HepG2 (cell line): ENCODE results near the gene LRRC73. TPM values are rescaled to one million over a fixed set of nuclear protein-coding genes. Genes with fewer than 3 reads are reported as not detected.

ENCODE experiments used
- ATF7-NPFF ChIP-seq: sonication (generic); formaldehyde crosslinking; IDR thresholded peaks from 2 replicates; pipeline ENCODE4 v1.8.1; 2023; ENCODE audit warnings: mild to moderate bottlenecking, low read depth, missing genetic modification reagents, moderate library complexity
- FOXK1 ChIP-seq: sonication (generic); formaldehyde crosslinking; IDR thresholded peaks from 2 replicates; pipeline ENCODE4 v1.4.0; 2020; ENCODE audit warnings: low read depth, missing genetic modification reagents, borderline replicate concordance
- ISX ChIP-seq: sonication (generic); formaldehyde crosslinking; conservative IDR thresholded peaks from 2 replicates; pipeline ENCODE4 v1.5.0; 2020; ENCODE audit warnings: missing genetic modification reagents
- MATR3 ChIP-seq: sonication (generic); formaldehyde crosslinking; IDR thresholded peaks from 2 replicates; pipeline ENCODE4 v1.4.0; 2020; ENCODE audit warnings: missing genetic modification reagents
- MIXL1 ChIP-seq: IDR thresholded peaks from 2 replicates; pipeline ENCODE4 v1.6.1; 2016
- MTF1 ChIP-seq: sonication (generic); formaldehyde crosslinking; IDR thresholded peaks from 2 replicates; pipeline ENCODE4 v1.5.0; 2020; ENCODE audit warnings: missing genetic modification reagents
- MYC ChIP-seq: sonication (generic); formaldehyde crosslinking; IDR thresholded peaks from 2 replicates; pipeline ENCODE4 v1.9.0; 2021; ENCODE audit warnings: missing genetic modification reagents, borderline replicate concordance
- NCOA2 ChIP-seq: sonication (generic); formaldehyde crosslinking; IDR thresholded peaks from 2 replicates; pipeline ENCODE4 v1.8.0; 2022; ENCODE audit warnings: inconsistent platforms
- NKX3-1 ChIP-seq: sonication (generic); formaldehyde crosslinking; IDR thresholded peaks from 2 replicates; pipeline ENCODE4 v1.5.0; 2020; ENCODE audit warnings: missing genetic modification reagents
- PPARG ChIP-seq: conservative IDR thresholded peaks from 2 replicates; pipeline ENCODE4 v1.6.1; 2016; ENCODE audit warnings: missing biosample characterization, missing genetic modification reagents
- TP53 ChIP-seq: sonication (generic); formaldehyde crosslinking; conservative IDR thresholded peaks from 2 replicates; pipeline ENCODE4 v1.4.0; 2020; ENCODE audit warnings: missing genetic modification reagents
- YY1 ChIP-seq: IDR thresholded peaks from 2 replicates; pipeline ENCODE4 v1.6.1; 2011; ENCODE audit warnings: low read length, low read depth, moderate library complexity, mild to moderate bottlenecking; ENCODE audit not compliant: insufficient read depth, insufficient replicate concordance
- ZBTB20 ChIP-seq: sonication (generic); formaldehyde crosslinking; IDR thresholded peaks from 2 replicates; pipeline ENCODE4 v1.8.1; 2023; ENCODE audit warnings: missing genetic modification reagents, low read depth, mild to moderate bottlenecking, borderline replicate concordance
- ZFP1 ChIP-seq: IDR thresholded peaks from 2 replicates; pipeline ENCODE4 v1.6.1; 2016
- ZNF138 ChIP-seq: sonication (generic); formaldehyde crosslinking; IDR thresholded peaks from 2 replicates; pipeline ENCODE4 v1.5.0; 2020; ENCODE audit warnings: mild to moderate bottlenecking, low read depth, missing genetic modification reagents
- ZNF510 ChIP-seq: sonication (generic); formaldehyde crosslinking; IDR thresholded peaks from 2 replicates; pipeline ENCODE4 v1.4.0; 2020; ENCODE audit warnings: low read depth, mild to moderate bottlenecking, missing genetic modification reagents
- ZNF577 ChIP-seq: sonication (generic); formaldehyde crosslinking; IDR thresholded peaks from 2 replicates; pipeline ENCODE4 v1.4.0; 2020; ENCODE audit warnings: mild to moderate bottlenecking, low read depth, missing genetic modification reagents, borderline replicate concordance
- ZNF615 ChIP-seq: sonication (generic); formaldehyde crosslinking; IDR thresholded peaks from 2 replicates; pipeline ENCODE4 v1.5.0; 2020; ENCODE audit warnings: mild to moderate bottlenecking, missing genetic modification reagents, borderline replicate concordance
- ZNF782 ChIP-seq: sonication (generic); formaldehyde crosslinking; IDR thresholded peaks from 2 replicates; pipeline ENCODE4 v1.4.0; 2020; ENCODE audit warnings: missing genetic modification reagents, mild to moderate bottlenecking, borderline replicate concordance
- ZNF788 ChIP-seq: sonication (generic); formaldehyde crosslinking; IDR thresholded peaks from 2 replicates; pipeline ENCODE4 v1.5.0; 2020; ENCODE audit warnings: mild to moderate bottlenecking, missing genetic modification reagents, borderline replicate concordance
- ZSCAN9 ChIP-seq: IDR thresholded peaks from 2 replicates; pipeline ENCODE4 v1.6.1; 2016; ENCODE audit warnings: borderline replicate concordance
- polyA plus RNA-seq, 8 experiments: library from polyadenylated mRNA; depleted of rRNA in 3 of 8; stranded (reverse) in 7 of 8; unstranded in 1 of 8; fragments of >200 nt; fragmentation: Illumina TruSeq in 4 of 8; extraction: Trizol in 4 of 8; gene quantifications; 2 replicates each; pipeline versions ENCODE4 v1.2.1 to v1.2.3, GENCODE V29; 2011 to 2016; ENCODE audit warnings: low read depth in 4 of 8, missing spikeins in 1 of 8, mixed read lengths in 1 of 8; ENCODE audit not compliant: insufficient read depth in 1 of 8
- total RNA-seq, 5 experiments: library from RNA; depleted of rRNA; stranded (reverse); fragments of >200 nt; fragmentation: Illumina TruSeq; extraction: Trizol; gene quantifications; 2 replicates each; pipeline ENCODE4 v1.2.3, GENCODE V29; 2016; ENCODE audit warnings: low read depth in 1 of 5
- TF ChIP-seq, protein P1 (sequence below): sonication (generic); formaldehyde crosslinking; IDR thresholded peaks from 2 replicates; pipeline ENCODE4 v1.4.0; 2020; ENCODE audit warnings: missing genetic modification reagents
- TF ChIP-seq, protein P2 (sequence below): sonication (generic); formaldehyde crosslinking; IDR thresholded peaks from 2 replicates; pipeline ENCODE4 v1.4.0; 2020; ENCODE audit warnings: missing genetic modification reagents
- TF ChIP-seq, protein P3 (sequence below): sonication (generic); formaldehyde crosslinking; IDR thresholded peaks from 2 replicates; pipeline ENCODE4 v1.4.0; 2020; ENCODE audit warnings: missing genetic modification reagents
- TF ChIP-seq, protein P4 (sequence below): IDR thresholded peaks from 2 replicates; pipeline ENCODE4 v1.6.1; 2016; ENCODE audit warnings: missing biosample characterization, missing genetic modification reagents, low read depth

The LRRC73 gene
- total and polyA plus RNA-seq, 2 of the 13 experiments (the other 11 are each of a cell fraction or from before 2014, with no cell fraction given), result 0.11 to 0.12 TPM

DNA sequence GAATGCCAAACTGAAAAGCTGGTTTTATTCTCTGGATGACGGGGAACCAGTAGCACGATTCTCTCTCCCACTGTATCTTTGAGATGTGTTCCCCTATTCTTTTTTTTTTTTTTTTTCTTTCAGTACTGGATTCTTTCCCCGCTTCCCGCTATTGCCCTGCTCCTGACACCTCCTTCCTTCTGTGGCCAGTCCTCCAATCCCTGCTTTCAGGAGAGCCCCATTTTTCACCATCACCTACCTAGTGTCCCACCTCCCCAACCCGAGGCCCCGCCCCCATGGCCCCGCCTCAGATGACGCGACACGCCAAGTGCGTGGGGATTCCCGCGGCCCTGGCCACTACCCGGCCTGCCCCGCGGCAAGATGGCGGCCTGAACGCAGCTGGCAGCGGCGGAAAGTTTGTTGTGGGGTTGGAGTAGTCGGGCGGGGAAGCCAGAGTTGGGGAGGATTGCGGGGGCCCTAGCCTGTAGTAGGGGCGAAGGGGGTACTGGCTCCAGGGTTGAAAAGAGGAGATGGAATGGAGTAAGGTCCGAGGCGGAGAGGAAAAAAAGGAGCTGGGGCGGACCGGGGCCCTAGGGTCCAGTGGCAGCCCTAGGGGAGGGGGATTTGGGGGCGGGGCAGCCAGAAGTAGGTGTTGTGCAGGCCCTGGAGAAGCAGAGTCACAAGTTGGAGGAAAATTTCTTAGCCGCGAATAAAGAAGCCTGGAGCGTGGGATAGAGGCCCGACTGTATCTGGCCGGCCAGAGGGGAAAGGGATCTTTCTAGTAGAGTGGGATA, 32.7 kb downstream of the LRRC73 start, which contains the start of gene TJAP1 (continued):
- TF ChIP-seq ZBTB20 (CRISPR knock-in tag) (peak; percentile 91; the same call in 1 of the 2 replicates), NKX3-1 (CRISPR knock-in tag) (0 out of 2 replicates have a peak, but pooled peaks have one; percentile 66), MATR3 (CRISPR knock-in tag) (no peak), NCOA2 (CRISPR knock-in tag) (0 out of 2 replicates have a peak, but pooled peaks have one; percentile 13), ZNF782 (CRISPR knock-in tag) (0 out of 2 replicates have a peak, but pooled peaks have one; percentile 35), PPARG (0 out of 2 replicates have a peak, but pooled peaks have one; percentile 54), FOXK1 (CRISPR knock-in tag) (0 out of 2 replicates have a peak, but pooled peaks have one; percentile 47), ZNF615 (CRISPR knock-in tag) (peak; percentile 66; the same call in 1 of the 2 replicates), ZFP1 (CRISPR knock-in tag) (0 out of 2 replicates have a peak, but pooled peaks have one; percentile 40), MIXL1 (no peak), ZNF138 (0 out of 2 replicates have a peak, but pooled peaks have one; percentile 13), ATF7-NPFF (CRISPR knock-in tag) (peak; percentile 77; the same call in 1 of the 2 replicates), TP53 (CRISPR knock-in tag) (no peak), ZSCAN9 (CRISPR knock-in tag) (peak; percentile 57; the same call in 1 of the 2 replicates), MYC (CRISPR knock-in tag) (peak; percentile 72; the same call in 1 of the 2 replicates), YY1 (peak; percentile 99), ZNF510 (CRISPR knock-in tag) (peak; percentile 93; the same call in 1 of the 2 replicates), ZNF788 (peak; percentile 77; the same call in 1 of the 2 replicates), ZNF577 (0 out of 2 replicates have a peak, but pooled peaks have one; percentile 76), ISX (CRISPR knock-in tag) (no peak), MTF1 (CRISPR knock-in tag) (no peak)
- TF ChIP-seq, protein P1, sequence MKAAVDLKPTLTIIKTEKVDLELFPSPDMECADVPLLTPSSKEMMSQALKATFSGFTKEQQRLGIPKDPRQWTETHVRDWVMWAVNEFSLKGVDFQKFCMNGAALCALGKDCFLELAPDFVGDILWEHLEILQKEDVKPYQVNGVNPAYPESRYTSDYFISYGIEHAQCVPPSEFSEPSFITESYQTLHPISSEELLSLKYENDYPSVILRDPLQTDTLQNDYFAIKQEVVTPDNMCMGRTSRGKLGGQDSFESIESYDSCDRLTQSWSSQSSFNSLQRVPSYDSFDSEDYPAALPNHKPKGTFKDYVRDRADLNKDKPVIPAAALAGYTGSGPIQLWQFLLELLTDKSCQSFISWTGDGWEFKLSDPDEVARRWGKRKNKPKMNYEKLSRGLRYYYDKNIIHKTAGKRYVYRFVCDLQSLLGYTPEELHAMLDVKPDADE, result no peak
- TF ChIP-seq, protein P2, sequence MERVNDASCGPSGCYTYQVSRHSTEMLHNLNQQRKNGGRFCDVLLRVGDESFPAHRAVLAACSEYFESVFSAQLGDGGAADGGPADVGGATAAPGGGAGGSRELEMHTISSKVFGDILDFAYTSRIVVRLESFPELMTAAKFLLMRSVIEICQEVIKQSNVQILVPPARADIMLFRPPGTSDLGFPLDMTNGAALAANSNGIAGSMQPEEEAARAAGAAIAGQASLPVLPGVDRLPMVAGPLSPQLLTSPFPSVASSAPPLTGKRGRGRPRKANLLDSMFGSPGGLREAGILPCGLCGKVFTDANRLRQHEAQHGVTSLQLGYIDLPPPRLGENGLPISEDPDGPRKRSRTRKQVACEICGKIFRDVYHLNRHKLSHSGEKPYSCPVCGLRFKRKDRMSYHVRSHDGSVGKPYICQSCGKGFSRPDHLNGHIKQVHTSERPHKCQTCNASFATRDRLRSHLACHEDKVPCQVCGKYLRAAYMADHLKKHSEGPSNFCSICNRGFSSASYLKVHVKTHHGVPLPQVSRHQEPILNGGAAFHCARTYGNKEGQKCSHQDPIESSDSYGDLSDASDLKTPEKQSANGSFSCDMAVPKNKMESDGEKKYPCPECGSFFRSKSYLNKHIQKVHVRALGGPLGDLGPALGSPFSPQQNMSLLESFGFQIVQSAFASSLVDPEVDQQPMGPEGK (CRISPR knock-in tag), result peak; percentile 71
- TF ChIP-seq, protein P3, sequence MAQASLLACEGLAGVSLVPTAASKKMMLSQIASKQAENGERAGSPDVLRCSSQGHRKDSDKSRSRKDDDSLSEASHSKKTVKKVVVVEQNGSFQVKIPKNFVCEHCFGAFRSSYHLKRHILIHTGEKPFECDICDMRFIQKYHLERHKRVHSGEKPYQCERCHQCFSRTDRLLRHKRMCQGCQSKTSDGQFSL, result peak; percentile 18; the same call in 1 of the 2 replicates
- TF ChIP-seq, protein P4, sequence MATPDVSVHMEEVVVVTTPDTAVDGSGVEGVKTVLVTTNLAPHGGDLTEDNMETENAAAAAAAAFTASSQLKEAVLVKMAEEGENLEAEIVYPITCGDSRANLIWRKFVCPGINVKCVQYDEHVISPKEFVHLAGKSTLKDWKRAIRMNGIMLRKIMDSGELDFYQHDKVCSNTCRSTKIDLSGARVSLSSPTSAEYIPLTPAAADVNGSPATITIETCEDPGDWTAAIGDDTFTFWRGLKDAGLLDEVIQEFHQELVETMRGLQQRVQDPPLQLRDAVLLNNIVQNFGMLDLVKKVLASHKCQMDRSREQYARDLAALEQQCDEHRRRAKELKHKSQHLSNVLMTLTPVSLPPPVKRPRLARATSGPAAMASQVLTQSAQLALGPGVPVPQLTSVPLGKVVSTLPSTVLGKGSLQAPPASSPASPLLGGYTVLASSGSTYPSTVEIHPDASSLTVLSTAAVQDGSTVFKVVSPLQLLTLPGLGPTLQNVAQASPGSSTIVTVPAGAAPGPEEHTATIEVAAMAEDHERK (CRISPR knock-in tag), result peak; percentile 91
